Measurements from ENCODE around the gene F2RL2.
"Not testable (repeated sequence)": the region's sequence is repeated elsewhere in the genome, so short reads cannot be mapped to it uniquely, and the experiment has no call there.

F2RL2 gene

DNA sequence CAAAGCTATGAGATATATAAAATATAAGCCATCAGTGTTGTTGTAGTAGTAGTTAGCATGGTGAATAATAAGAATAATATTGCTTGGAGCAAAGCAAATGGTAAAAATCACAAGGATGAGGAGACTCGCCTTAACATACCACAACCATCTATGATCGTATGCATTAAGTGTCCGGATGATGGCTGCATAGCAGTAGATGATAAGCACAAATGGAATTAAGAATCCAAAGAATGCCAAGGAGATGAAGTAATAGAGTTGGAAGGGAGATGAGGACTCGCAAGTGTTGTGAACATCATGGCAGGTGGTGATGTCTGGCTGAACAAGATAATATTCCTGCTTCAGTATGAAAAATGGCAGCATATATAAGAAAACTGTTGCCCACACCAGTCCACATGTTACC, 5.5 kb downstream of the F2RL2 start:
- no peak for DNase-seq

DNA sequence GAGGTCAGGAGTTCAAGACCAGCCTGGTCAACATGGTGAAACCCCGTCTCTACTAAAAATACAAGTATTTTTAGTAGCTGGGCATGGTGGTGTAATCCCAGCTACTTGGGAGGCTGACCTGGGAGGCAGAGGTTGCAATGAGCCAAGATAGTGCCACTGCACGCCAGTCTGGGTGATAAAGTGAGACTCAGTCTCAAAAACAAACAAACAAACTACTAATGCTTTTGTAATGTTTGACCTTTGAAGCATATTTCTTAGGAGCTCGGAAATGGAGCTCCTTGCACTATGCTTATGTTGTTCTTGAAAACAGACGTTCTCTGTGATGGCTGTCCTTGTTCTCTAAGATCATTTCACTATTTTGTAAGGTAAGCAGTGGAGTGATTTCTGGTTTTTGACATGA, 6.0 kb downstream of the F2RL2 start:
- DNase-seq, result no peak

DNA sequence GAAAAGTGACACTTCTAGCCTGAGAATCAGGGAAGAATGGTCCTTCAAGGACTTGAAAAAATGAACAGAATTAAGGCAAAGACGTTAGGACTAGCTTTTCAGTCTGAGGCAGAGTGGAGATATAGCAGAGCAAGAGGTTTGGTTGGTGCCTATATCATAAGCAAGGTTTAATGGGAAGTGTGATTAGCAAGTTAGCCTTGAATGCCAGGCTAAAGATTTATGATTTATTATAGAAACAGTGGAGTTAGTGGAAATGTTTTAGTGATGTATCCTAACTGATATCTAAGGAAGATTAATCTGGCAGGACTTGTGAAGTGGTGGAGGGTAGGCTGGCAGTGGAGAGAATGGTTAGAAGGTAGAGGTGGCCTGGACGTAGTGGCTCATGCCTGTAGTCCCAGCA, 7.0 kb downstream of the F2RL2 start:
- DNase-seq, result no peak

DNA sequence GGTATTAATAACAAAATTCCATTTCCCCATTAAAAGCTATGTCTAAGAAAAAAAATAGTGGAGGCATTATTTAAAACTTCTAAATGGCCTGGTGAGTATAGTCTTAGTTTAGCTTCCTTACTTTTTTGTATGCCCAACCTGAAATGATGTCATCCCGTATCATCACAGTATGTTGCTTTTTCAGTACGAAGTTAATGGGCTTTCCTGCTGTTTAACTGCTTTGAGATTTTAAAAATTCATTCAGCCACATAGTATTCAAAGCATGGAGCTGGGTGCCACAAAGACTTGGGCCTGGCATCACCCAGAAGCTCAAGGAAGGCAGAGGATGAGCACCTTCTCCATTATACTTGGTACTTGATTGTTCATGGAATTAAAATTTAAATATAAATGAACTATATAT, 7.4 kb downstream of the F2RL2 start:
- DNase-seq, result no peak

DNA sequence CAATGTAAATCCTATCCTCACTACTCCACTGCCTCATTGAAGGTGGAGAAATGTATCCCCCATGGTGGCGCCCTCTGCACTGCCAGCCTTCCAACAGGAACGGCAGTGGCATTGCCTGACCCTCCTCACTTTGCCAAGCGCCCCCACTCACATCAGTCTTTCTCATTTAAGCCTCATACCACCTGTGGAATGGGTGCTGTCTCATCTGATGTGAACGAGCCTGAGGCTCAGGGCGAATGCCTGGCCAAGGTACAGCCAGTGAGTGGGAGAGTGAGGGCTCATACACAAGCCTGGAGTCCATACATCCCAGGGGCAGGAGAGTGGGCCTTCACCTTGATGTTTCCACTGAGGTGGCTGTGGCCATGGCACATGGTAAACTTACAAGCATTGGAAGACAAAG, 10.3 kb downstream of the F2RL2 start:
- DNase-seq, result no peak

DNA sequence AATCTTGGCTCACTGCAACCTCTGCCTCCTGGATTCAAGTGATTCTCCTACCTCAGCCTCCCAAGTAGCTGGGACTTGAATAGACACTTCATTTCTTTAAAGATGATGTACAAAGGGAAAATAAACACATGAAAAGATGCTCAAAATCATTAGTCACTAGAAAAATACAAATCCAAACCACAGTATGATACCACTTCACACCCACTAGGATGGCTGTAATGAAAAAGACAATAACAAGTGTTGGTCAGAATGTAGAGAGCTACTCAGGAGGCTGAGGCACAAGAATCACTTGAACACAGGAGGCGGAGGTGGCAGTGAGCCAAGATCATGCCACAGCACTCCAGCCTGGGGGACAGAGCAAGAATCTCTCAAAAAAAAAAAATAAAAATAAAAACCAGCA, 13.0 kb downstream of the F2RL2 start:
- DNase-seq, result no peak

DNA sequence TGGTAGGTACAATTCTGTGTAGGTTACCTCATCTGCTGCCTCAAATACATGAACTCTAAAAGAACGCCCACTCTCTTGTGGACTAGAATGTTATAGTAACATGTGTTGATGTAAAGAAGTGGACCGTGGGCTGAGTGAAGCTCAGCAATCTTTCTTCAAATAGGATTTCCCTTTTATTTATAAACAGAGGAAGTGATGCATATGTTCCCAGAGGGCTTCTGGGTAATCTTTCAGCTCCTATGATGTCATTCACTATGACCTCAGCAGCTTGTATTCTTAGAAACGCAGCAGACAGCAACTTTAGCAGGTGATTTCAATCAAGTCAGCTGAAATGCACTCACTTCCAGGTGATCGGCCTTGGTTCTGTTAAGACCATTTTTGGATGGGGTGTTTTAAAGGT, 14.4 kb downstream of the F2RL2 start:
- DNase-seq, result no peak

DNA sequence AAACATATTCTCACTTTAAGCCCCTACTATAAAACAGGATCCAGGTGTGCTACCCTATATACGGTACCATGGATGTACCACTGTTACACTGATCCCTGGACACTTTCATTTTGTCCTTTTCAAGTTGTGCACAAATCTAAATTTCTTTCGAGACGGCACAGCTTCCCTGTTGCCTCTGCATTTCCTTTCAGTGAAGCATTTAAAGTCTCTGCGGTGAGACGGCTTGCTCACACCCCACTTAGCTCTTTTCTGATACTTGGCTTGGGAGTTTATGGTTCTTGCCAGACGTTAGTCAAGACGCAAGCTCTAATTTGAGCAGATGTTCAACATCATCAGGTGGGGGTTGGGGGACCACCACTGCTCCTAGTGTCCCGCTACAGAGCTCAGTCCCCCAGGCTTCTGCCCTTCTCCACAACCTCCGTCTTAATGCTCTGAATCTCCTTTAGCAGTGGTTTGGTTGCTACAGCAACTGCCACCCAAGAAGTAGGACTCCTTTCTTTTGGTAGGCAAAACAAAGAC, 15.8 kb downstream of the F2RL2 start:
- peak; percentile 52 for DNase-seq

DNA sequence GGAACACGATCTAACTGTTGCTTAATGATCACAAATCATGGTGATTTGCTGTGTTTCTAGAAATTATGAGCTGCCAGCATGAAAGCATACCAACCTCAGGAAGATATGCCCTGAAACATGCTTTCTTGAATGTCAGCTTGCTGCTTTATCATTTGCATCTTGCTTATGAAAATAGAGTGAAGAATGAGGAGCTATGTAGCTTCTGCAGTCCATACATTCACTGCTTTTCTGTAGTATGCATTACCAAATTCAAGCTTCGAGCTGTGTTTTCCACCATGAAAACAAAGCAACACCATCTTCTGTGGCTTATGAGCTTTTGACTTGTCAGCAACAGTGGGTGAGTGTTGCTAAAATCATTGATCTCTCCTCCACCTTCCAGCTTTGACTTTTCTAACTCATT, 16.5 kb downstream of the F2RL2 start:
- no peak for DNase-seq

DNA sequence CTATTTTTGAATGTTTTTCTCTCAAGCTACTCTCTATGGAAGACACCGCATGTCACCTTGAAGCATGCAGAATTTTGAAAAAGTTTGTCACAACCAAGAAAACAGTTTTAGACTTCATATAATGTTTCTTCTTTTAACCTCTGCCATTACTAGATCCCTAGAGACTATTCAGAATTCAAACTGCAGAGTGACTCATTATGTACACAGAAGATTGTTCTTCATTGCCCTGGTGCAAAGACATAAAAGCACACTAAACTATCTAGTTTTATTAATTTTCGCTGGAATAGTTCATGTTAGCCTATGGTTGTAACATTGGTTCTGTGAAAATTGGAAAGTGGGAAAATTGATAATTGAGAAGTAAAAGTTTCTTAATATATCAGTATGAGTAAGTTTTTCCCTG, 18.4 kb downstream of the F2RL2 start:
- DNase-seq, result no peak

DNA sequence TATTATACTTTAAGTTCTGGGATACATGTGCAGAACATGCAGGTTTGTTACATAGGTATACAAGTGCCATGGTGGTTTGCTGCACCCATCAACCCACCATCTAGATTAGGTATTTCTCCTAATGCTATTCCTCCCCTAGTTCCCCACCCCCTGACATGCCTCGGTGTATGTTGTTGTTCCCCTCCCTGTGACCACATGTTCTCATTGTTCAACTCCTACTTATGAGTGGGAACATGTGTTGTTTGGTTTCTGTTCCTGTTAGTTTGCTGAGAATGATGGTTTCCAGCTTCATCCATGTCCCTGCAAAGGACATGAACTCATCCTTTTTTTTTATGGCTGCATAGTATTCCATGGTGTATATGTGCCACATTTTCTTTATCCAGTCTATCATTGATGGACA, 19.2 kb downstream of the F2RL2 start:
- not testable (repeated sequence) for DNase-seq

DNA sequence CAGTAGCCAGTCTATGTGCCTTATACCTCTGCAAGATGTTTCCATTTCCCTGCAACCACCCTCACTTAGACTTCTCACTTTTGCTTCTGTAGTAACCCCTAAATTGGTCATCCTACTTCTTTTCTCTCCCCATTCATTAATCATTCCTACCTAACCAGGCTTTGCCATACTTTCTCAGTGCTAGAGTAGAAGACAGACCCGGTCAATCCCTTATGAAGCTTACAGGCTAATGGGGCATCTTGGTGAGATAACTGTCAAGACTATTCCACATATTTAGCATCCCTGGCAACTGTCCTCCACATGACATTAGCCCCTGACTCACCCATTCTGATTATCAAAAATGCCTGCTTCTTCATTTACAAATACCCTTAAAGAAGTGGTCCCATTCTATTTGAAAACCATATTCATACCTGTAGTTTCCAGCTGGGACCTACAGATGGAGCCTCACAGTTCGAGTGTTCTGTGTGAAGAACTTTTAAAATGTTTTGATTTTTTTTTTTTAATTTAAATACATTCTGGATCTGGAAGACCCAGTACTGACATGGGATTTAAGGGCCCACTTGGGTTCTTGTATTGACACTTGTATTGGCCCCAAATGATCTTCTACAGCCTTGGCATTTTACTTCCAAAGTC, 21.0 kb downstream of the F2RL2 start:
- DNase-seq, result no peak

DNA sequence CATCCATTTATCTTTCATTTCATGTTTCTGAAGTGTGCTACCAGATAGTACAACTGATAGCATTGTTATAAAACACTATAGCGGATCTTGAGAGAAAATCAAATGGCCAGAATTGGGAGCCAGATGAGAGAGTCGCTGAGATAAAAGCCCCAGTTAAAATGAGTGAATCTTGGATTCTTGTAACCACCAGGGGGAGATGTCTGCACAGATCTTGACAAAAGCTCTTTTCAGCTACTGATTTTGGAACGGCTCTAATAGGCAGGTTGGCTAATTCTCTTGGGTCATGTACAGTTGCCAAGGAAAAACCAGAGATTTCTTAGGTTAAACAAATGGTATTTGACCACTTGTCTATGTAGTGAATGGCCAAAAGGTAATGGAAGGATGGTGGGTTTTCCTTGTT, 21.7 kb downstream of the F2RL2 start:
- DNase-seq, result no peak

DNA sequence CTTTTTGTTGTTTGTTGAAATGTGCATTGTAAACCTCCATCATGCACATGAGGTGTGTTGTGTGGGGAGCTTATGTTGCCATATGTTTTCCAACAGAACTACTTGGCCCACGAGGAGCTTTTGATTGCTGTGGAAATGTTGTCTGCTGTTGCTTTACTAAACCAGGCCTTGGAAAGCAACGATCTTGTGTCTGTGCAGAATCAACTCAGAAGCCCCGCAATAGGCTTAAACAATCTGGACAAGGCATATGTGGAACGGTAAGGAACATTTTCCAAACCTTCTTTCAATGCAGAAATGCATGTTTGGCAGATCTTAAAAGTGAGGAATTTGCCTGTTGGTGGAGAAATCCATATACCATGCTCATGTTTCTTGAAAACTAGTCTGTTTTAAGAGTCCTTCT, 22.5 kb downstream of the F2RL2 start:
- DNase-seq, result no peak

DNA sequence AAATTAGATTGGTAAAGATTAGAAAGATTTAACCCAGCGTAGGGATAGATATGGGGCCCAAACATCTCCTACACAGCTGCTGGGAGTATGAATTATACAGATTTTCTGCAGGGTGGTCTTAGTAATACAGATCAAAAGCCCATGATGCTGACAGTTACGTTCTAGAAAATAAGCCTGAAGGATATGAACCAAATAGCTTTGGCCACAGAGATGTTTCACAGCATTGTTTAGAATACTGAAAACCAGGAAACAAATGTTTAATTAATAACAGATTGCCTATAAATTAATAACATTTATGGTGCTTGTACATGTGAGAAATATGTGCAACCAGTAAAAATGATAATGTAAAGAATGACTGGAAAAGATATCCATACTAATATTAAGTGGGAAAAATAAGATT, 24.7 kb downstream of the F2RL2 start:
- DNase-seq, result no peak

DNA sequence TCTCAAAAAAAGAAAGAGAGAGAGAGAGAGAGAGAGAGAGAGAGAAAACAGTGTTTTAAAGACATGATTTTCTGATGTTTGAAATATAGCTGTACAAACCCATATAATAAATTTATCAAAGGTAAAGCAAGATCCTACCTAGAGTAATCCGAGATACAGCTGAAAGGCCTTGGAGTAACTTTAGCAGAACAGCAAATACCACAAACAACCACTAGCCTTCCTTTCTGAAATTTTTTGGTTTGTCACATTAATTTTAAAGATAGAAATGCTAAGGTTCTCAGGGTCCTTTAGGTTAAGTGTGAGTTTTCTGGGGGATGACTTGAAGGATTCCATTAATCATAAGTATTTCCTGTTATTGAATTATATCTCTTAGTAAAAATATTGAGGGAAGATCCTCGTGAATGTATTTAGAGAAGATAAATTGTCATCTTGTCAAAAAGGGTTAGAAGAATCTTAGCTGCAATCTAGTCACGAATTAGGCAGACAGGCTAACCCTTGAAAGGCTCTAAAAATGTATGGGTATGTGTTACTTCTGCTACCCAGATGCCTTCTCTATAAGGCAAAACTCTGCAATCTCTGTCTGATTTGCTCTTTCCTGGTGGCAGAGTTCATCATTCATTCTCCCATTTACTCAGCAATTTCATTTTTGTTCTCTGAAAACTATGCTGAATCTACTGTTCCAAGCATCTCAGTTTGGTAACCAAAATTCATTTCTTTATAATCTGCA, 27.3 kb downstream of the F2RL2 start:
- DNase-seq, result no peak

DNA sequence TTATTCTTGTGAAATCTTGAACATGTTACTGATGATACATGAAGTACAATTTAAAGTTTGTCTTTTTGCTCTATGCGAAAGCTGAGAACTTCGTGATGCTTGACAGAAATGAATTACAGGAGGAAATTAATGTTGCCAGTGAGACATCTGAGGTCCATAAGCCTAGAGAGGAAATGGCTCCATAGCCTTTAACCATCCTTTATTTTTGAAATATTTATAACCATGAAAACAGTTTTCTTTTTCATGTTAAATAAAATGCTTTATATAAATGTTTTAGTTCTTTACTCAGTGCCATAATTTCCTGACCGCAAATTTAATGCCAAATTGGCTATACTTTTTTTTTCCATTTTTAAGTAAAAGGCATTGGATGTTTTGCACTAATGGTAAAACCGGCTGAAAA, 29.1 kb downstream of the F2RL2 start:
- DNase-seq, result no peak

DNA sequence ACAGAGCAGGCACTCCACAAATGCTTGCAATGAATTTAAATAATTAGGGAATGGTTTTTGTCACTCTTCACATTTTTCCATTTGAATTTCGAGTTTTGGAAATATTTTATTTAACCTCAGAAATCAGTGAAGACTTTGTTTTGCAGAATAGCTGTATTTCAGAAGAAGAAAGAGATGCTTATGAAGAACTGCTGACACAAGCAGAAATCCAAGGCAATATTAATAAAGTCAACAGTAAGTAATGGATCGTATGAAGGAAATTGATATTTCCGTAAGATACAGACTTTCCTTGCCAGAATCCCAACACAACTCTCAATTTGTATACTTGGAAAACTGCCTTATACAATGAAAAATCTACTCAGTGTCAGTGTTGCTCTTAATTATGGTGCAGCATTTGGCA, 30.5 kb downstream of the F2RL2 start:
- no peak for DNase-seq

DNA sequence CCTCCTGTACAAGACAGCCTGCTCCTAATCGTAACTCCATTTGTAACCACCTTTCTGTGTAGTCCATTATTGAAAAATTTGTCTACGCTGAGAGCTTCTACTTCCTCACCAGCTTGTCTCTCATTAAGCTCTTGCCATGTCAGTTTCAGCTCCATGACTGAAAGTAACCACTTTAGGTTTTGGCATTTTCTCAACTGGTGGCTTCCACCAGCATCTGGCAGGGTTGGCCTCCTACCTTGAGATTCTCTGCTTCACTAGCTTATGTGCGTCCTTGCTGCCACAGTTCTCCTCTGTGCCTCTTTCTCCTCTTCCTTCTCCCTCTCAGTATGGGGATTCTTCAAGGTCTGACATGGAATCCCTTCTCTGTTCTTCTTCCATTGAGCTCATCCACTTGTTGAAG, 31.8 kb downstream of the F2RL2 start:
- DNase-seq, result no peak

DNA sequence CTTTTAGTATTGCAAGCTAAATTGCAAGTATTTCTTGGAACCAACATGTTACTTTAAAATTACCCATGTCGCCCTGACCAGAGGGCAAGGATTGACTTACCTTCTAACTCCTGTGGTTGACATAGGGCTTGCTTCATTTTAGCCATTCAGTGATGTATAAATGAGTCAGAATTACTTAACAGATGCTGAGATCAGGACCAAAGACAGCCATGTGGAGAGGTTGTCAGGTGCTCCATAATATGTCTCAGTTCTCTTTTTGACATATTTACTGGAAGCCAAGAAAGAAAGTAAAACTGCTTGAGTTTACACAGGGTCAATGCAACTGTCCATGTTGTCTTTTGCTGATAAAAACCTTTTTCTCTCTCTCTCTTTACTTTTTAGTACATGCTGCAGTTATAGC, 33.2 kb downstream of the F2RL2 start:
- no peak for DNase-seq

DNA sequence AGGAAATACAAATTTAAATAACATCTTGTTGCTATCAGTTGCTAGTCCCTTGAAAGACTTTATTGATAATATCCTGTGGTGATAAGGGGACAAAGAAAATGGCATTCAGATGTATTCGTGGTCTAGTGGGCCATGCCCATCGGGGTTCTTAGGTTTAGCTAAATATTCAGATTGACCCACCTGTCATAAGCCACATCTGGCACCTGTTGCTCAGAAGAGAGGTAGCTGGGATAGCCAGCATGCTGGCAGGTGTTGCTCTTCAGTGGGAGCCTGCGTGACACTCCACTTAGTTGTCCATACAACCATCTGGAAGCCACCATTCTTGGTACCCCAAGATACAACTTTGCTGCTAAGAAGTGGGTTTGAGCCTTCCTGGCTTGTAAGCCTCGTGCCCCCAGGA, 36.7 kb downstream of the F2RL2 start:
- no peak for DNase-seq

DNA sequence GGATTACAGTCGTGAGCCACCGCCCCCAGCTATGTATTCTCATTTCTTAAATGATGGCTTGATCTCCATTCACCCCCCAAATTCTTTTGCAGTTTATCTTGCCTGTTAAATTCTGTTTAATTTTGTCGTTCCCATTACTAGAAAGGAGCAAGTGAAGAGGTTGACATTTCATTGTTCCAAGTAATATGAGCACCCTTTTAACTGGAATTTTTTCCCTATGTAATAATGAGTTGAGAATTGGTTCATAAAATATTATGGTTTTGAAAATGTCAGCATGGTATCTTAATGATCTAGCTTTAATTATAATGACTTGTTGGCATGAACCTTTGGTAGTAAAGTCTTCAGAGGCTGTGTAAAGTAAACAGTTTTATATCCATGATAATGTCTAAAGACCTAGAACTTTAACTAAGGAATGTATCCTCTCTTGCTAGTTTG, 37.4 kb downstream of the F2RL2 start:
- DNase-seq, result no peak

DNA sequence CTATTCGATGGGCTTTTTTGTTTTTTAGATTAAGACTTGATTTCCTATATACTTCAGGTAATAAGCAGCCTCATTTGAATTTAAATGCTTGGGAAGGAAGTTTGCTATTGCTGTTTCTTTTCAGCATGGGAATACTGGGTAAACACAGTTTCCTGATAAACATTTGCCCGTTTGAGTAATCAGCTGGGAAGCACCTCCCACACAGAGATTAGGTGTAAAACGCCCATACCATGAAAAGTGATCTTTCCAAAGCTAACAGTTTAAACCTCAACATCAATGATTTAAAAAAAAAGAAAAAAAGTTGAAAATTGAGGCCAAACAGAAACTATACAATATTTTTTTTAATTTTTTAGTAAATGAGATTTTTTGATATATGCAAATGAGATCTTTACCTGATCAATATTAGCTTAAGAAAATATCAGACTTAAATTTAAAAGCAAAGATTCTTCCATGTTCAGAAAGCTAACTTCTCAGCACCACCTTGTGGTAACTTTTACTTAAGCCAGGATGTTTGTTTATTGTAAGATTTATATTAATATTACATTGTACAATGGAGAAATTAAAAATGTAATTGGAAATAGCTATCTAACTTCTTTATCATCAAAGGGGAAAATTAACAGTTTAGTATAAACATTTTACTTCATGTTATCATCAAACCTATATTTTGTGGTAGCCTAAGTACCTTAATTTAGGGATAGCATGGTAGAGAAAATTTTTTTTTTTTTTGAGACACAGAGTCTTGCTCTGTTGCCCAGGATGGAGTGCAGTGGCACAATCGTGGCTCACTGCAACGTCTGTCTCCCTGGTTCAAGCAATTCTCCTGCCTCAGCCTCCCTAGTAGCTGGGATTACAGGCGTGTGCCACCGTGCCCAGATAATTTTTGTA, 39.8 kb downstream of the F2RL2 start:
- no peak for DNase-seq
